Endothelial cell (in vitro differentiated cells): Measurements from ENCODE around the gene MTCL1. TPM values are rescaled to one million over a fixed set of nuclear protein-coding genes. Genes with fewer than 3 reads are reported as not detected.

Experiments
- DNase-seq: peaks from one replicate; pipeline ENCODE4 v3.0.0; 2021; ENCODE audit warnings: low spot score
- H3K27ac Mint-ChIP-seq: one replicate; pipeline ENCODE4 v1.8.0; 2021; ENCODE audit warnings: mixed read lengths, inconsistent platforms; ENCODE audit not compliant: unreplicated experiment
- H3K27me3 Mint-ChIP-seq: one replicate; pipeline ENCODE4 v1.8.0; 2021; ENCODE audit warnings: mild to moderate bottlenecking, moderate library complexity, mixed read lengths, inconsistent platforms; ENCODE audit not compliant: unreplicated experiment
- H3K36me3 Mint-ChIP-seq: one replicate; pipeline ENCODE4 v1.8.0; 2021; ENCODE audit warnings: mild to moderate bottlenecking, low read depth, mixed read lengths, inconsistent platforms; ENCODE audit not compliant: unreplicated experiment
- H3K4me1 Mint-ChIP-seq: one replicate; pipeline ENCODE4 v1.8.0; 2021; ENCODE audit warnings: mild to moderate bottlenecking, mixed read lengths, inconsistent platforms; ENCODE audit not compliant: unreplicated experiment
- H3K4me3 Mint-ChIP-seq: one replicate; pipeline ENCODE4 v1.8.0; 2021; ENCODE audit warnings: mild to moderate bottlenecking, mixed read lengths, inconsistent platforms; ENCODE audit not compliant: unreplicated experiment
- H3K9me3 Mint-ChIP-seq: one replicate; pipeline ENCODE4 v1.8.0; 2021; ENCODE audit warnings: mixed read lengths, inconsistent platforms; ENCODE audit not compliant: unreplicated experiment
- total RNA-seq: library from RNA; stranded (reverse); fragmentation: NEBNext Ultra II Directional; extraction: Animal tissue kit (Norgen Biotek cat#: 25700); gene quantifications from one replicate; pipeline ENCODE4 v1.2.1, GENCODE V29; 2021; ENCODE audit not compliant: unreplicated experiment
- TF ChIP-seq, protein P1 (sequence below): fragments of 200-600 bp; sonication (generic); IDR thresholded peaks from one replicate; pipeline ENCODE4 v1.5.0; 2021; ENCODE audit warnings: antibody characterized with exemption; ENCODE audit not compliant: unreplicated experiment

MTCL1 gene
- total RNA-seq, 1 donor from 2014 or later, result 3.8 TPM

GRCh38 chr18:8820396-8821082, 115.2 kb downstream of the MTCL1 start:
- DNase-seq, result no peak
- H3K27me3 Mint-ChIP-seq, result peaks cover 2% of the 10 kb centered on the region
- no peak overlapping the region for H3K27ac Mint-ChIP-seq
- H3K4me3 Mint-ChIP-seq, result no peak overlapping the region
- no peaks in the 10 kb centered on the region for H3K4me1 Mint-ChIP-seq
- no peaks in the 10 kb centered on the region for H3K36me3 Mint-ChIP-seq
- TF ChIP-seq, protein P1, sequence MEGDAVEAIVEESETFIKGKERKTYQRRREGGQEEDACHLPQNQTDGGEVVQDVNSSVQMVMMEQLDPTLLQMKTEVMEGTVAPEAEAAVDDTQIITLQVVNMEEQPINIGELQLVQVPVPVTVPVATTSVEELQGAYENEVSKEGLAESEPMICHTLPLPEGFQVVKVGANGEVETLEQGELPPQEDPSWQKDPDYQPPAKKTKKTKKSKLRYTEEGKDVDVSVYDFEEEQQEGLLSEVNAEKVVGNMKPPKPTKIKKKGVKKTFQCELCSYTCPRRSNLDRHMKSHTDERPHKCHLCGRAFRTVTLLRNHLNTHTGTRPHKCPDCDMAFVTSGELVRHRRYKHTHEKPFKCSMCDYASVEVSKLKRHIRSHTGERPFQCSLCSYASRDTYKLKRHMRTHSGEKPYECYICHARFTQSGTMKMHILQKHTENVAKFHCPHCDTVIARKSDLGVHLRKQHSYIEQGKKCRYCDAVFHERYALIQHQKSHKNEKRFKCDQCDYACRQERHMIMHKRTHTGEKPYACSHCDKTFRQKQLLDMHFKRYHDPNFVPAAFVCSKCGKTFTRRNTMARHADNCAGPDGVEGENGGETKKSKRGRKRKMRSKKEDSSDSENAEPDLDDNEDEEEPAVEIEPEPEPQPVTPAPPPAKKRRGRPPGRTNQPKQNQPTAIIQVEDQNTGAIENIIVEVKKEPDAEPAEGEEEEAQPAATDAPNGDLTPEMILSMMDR, result no peak
- no peaks in the 10 kb centered on the region for H3K9me3 Mint-ChIP-seq

DNA sequence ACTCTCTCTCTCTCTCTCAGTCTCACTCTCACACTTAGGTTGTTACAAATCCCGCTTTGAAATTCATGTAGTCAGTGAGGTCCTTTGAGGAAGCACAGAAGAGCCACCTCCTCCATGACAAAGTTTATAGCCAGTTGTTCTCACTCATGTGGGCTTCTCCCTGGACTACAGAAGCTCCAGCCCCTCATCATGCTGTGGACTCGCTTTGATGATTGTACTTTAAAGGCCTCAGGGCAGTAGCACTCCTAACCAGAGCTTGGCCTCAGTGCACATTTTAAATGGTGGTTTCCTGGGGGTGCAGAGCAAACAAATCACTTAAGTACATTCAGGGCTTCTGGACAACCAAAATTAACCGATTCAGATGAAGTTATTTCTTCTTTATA, 115.7 kb downstream of the MTCL1 start:
- TF ChIP-seq, protein P1, result no peak
- Mint-ChIP-seq H3K4me1 (no peaks in the 10 kb centered on the region), H3K4me3 (no peak overlapping the region), H3K27ac (no peak overlapping the region), H3K9me3 (no peaks in the 10 kb centered on the region), H3K36me3 (no peaks in the 10 kb centered on the region), H3K27me3 (peaks cover 2% of the 10 kb centered on the region)
- DNase-seq, result no peak

GRCh38 chr18:8821531-8821930, 116.2 kb downstream of the MTCL1 start:
- H3K36me3 Mint-ChIP-seq, result no peaks in the 10 kb centered on the region
- H3K27ac Mint-ChIP-seq, result no peak overlapping the region
- H3K9me3 Mint-ChIP-seq, result no peaks in the 10 kb centered on the region
- DNase-seq, result no peak
- TF ChIP-seq, protein P1, result no peak
- no peak overlapping the region for H3K4me3 Mint-ChIP-seq
- H3K4me1 Mint-ChIP-seq, result no peaks in the 10 kb centered on the region
- H3K27me3 Mint-ChIP-seq, result peaks cover 2% of the 10 kb centered on the region

DNA sequence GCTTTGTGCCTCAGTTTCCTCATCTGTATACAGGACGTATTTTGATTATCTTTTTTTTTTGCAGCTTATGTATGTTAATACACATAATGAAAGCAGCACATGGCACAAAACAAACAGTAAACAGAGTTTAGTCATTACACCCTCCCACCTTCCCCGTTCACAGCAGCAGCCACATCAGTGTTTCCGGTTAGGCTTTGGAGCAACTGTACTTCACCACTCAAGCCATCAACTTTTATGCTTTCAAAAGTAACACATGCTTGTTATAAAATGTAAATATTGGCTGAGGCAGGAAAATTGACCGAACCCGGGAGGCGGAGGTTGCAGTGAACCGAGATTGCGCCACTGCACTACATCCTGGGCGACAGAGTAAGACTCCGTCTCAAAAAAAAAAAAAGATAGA, 117.3 kb downstream of the MTCL1 start:
- peaks cover 2% of the 10 kb centered on the region for H3K27me3 Mint-ChIP-seq
- TF ChIP-seq, protein P1, result no peak
- no peak overlapping the region for H3K27ac Mint-ChIP-seq
- H3K4me1 Mint-ChIP-seq, result no peaks in the 10 kb centered on the region
- H3K9me3 Mint-ChIP-seq, result no peaks in the 10 kb centered on the region
- H3K4me3 Mint-ChIP-seq, result no peak overlapping the region
- H3K36me3 Mint-ChIP-seq, result no peaks in the 10 kb centered on the region
- DNase-seq, result no peak

- Mint-ChIP-seq H3K9me3 (no peaks in the 10 kb centered on the region), H3K27ac (no peak overlapping the region), H3K4me1 (no peaks in the 10 kb centered on the region), H3K4me3 (no peak overlapping the region), H3K36me3 (no peaks in the 10 kb centered on the region), H3K27me3 (no peaks in the 10 kb centered on the region)
- TF ChIP-seq, protein P1, result no peak
- DNase-seq, result no peak
These were observed 118.2 kb downstream of the MTCL1 start for GRCh38 chr18:8823530-8823929.
